ENCODE measurements around the gene PRKG1. TPM values are rescaled to one million over a fixed set of nuclear protein-coding genes. Genes with fewer than 3 reads are reported as not detected.

The PRKG1 gene
- total RNA-seq, 1 donor from 2014 or later: 0.17 TPM

DNA sequence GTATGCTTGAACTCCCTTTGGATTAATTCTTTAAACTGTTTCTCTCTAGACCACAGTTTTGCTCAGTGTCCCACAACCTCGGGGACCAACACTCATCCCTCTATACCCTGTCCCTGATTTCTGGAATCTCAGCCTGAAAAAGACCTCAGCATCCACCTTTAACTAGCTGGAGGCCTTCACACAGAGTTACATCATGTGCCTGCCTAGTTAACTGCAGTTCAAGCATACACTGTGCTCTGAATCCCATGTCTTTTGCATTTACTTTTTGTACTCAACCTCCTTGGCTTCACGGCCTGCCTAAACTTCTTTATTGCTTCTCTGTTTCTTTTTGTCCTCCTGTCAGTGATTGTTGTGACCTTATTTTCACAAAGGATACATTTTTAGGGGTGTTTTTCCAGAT lies 66.7 kb downstream of the PRKG1 start:
- no peak for DNase-seq (ENCODE audit: low read depth)
- TF ChIP-seq, protein P1, sequence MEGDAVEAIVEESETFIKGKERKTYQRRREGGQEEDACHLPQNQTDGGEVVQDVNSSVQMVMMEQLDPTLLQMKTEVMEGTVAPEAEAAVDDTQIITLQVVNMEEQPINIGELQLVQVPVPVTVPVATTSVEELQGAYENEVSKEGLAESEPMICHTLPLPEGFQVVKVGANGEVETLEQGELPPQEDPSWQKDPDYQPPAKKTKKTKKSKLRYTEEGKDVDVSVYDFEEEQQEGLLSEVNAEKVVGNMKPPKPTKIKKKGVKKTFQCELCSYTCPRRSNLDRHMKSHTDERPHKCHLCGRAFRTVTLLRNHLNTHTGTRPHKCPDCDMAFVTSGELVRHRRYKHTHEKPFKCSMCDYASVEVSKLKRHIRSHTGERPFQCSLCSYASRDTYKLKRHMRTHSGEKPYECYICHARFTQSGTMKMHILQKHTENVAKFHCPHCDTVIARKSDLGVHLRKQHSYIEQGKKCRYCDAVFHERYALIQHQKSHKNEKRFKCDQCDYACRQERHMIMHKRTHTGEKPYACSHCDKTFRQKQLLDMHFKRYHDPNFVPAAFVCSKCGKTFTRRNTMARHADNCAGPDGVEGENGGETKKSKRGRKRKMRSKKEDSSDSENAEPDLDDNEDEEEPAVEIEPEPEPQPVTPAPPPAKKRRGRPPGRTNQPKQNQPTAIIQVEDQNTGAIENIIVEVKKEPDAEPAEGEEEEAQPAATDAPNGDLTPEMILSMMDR (conservative IDR thresholded peaks at IDR 0.05; ENCODE audit: low read depth, low read length): no peak

GRCh38 chr10:51144161-51144781 lies 70.0 kb downstream of the PRKG1 start:
- TF ChIP-seq, protein P1 (conservative IDR thresholded peaks at IDR 0.05; ENCODE audit: low read depth, low read length): no peak
- H3K4me3 ChIP-seq (ENCODE audit: low read depth, low read length): no peak overlapping the region

More for the DNA sequence above, 66.7 kb downstream of the PRKG1 start:
- H3K4me3 ChIP-seq (ENCODE audit: low read depth, low read length): no peak overlapping the region

DNA sequence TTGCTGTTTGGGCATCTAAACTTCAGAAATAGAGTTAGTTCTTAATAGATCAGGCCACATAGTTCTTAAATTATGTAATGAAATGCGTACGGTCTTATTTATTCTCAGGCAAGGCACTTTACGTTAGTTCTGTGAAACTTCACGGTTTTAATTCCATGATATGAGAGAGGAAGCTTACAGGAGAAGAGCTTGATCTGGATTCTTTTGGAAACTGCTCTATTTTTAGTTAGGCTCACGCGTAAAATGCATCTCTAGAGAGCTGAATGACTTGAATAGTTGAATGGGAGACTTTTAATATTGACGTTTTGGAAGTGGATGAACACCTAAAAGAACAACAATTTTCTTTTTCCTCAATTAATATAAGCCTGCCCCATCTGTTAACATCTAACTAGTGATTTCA lies 71.1 kb downstream of the PRKG1 start:
- no peak overlapping the region for H3K4me3 ChIP-seq (ENCODE audit: low read depth, low read length)
- DNase-seq (ENCODE audit: low read depth): no peak
- TF ChIP-seq, protein P1 (conservative IDR thresholded peaks at IDR 0.05; ENCODE audit: low read depth, low read length): no peak

More at GRCh38 chr10:51144161-51144781, 70.0 kb downstream of the PRKG1 start:
- no peak for DNase-seq (ENCODE audit: low read depth)

DNA sequence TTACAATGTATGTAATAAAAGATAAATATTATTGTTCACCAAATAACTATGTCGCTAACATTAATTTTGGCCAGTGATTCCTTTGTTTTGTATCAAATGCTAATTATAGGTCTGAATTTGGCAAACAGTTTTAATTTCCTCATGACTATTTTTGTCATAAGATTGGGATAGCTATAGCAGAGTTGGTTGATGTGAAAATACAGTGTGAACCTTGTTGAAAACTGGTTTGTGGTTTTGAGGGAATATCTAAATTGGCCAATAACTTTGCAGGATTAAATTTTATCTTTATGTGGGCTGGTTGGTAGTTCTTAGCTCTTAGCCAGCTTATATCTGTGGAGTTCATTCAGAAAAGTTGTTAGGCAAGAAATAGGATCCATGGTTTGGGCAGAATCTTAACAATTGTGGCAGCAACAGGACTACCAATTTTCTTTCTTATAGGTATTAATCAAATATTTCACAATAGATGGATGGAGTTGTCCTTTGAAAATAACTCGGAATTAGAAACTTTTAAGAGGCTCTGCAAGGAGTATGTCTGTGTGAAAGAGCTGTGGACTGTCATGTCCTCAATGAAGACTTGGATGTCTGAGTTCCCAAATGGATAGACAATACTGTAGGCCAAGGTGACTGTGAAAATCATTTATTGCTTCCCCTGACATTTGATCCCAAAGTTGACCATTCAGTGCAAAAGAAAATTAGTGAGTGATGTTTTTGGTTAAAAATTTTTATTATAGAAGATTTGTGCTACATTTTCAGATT lies 73.5 kb downstream of the PRKG1 start:
- no peak overlapping the region for H3K4me3 ChIP-seq (ENCODE audit: low read depth, low read length)
- DNase-seq (ENCODE audit: low read depth): no peak
- TF ChIP-seq, protein P1 (conservative IDR thresholded peaks at IDR 0.05; ENCODE audit: low read depth, low read length): no peak

GRCh38 chr10:51156926-51157325 lies 82.6 kb downstream of the PRKG1 start:
- TF ChIP-seq, protein P1 (conservative IDR thresholded peaks at IDR 0.05; ENCODE audit: low read depth, low read length): no peak
- H3K4me3 ChIP-seq (ENCODE audit: low read depth, low read length): no peak overlapping the region
- DNase-seq (ENCODE audit: low read depth): no peak

DNA sequence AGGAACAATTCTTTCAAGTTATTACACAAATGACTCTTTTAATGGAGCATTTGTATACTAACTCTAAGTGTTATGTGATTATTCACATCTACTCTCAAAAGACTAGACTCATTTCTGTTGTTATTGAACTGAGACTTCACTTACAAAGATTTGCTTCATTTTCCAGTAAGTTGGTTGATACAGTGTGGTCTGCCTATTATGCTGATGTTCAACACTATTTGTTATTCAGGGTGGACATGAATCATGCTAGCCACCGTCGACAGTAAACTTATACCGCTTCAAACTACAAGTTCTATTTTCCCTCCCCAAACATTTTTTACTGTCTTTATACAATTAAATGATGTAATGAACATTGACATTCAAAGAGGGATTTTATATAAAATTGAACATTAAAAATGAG lies 84.5 kb downstream of the PRKG1 start:
- H3K4me3 ChIP-seq (ENCODE audit: low read depth, low read length): no peak overlapping the region
- TF ChIP-seq, protein P1 (conservative IDR thresholded peaks at IDR 0.05; ENCODE audit: low read depth, low read length): no peak
- DNase-seq (ENCODE audit: low read depth): no peak

All from epithelial cell of proximal tubule (primary cell).